GM19372 (cell line): ENCODE measurements around the gene MOCS1.
"Not testable (repeated sequence)": the region's sequence is repeated elsewhere in the genome, so short reads cannot be mapped to it uniquely, and the experiment has no call there.

Experiments
- ATAC-seq: cut with Tn5 transposase; IDR thresholded peaks from one replicate; pipeline ENCODE4 v1.9.1; 2021; ENCODE audit warnings: mild to moderate bottlenecking, low read depth, moderate library complexity; ENCODE audit not compliant: unreplicated experiment

The MOCS1 gene

GRCh38 chr6:39934131-39934757 lies at the start of gene MOCS1:
TSS of gene MOCS1 (minus strand) at chr6:39934462. CDS start at chr6:39934417, 45 bp downstream.
- ATAC-seq: no peak

- no peak for ATAC-seq
Measured at GRCh38 chr6:39984051-39984450, 49.8 kb upstream of the MOCS1 start.

GRCh38 chr6:39983193-39983592 lies 48.9 kb upstream of the MOCS1 start:
- ATAC-seq: no peak

- no peak for ATAC-seq
Measured at GRCh38 chr6:39982720-39983119, 48.5 kb upstream of the MOCS1 start.

GRCh38 chr6:39980839-39981580 lies 46.7 kb upstream of the MOCS1 start:
- no peak for ATAC-seq

- no peak for ATAC-seq
Measured at GRCh38 chr6:39979461-39980328, 45.4 kb upstream of the MOCS1 start.

- ATAC-seq: no peak
Measured at GRCh38 chr6:39978240-39978639, 44.0 kb upstream of the MOCS1 start.

- no peak for ATAC-seq
Measured at GRCh38 chr6:39973661-39974060, 39.4 kb upstream of the MOCS1 start.

- ATAC-seq: not testable (repeated sequence)
Measured at GRCh38 chr6:39972717-39973116, 38.5 kb upstream of the MOCS1 start.

- ATAC-seq: not testable (repeated sequence)
Measured at GRCh38 chr6:39971131-39971530, 36.9 kb upstream of the MOCS1 start.

GRCh38 chr6:39965751-39966150 lies 31.5 kb upstream of the MOCS1 start:
- ATAC-seq: no peak

- ATAC-seq: no peak
Measured at GRCh38 chr6:39964530-39964929, 30.3 kb upstream of the MOCS1 start.

GRCh38 chr6:39964094-39964493 lies 29.8 kb upstream of the MOCS1 start:
- ATAC-seq: no peak

- ATAC-seq: no peak
Measured at GRCh38 chr6:39962831-39963230, 28.6 kb upstream of the MOCS1 start.

GRCh38 chr6:39961178-39961577 lies 26.9 kb upstream of the MOCS1 start:
- ATAC-seq: no peak

- ATAC-seq: no peak
Measured at GRCh38 chr6:39958947-39959346, 24.7 kb upstream of the MOCS1 start.

- no peak for ATAC-seq
Measured at GRCh38 chr6:39956936-39957335, 22.7 kb upstream of the MOCS1 start.

GRCh38 chr6:39953076-39953618 lies 18.9 kb upstream of the MOCS1 start:
- ATAC-seq: no peak

GRCh38 chr6:39952167-39952566 lies 17.9 kb upstream of the MOCS1 start:
- no peak for ATAC-seq

GRCh38 chr6:39951716-39952115 lies 17.5 kb upstream of the MOCS1 start:
- no peak for ATAC-seq

GRCh38 chr6:39951191-39951590 lies 16.9 kb upstream of the MOCS1 start:
- ATAC-seq: no peak
